Neuron (in vitro differentiated cells): ENCODE measurements around the gene PROSER3.

Experiments used
- H2AFZ ChIP-seq: one replicate; pipeline ENCODE4 v1.6.1; 2013; ENCODE audit warnings: low read depth, mild to moderate bottlenecking, inconsistent platforms, low read length, moderate library complexity
- H3K27me3 ChIP-seq: one replicate; pipeline ENCODE4 v1.6.1; 2013; ENCODE audit warnings: low read length; ENCODE audit not compliant: insufficient read depth
- H3K36me3 ChIP-seq: one replicate; pipeline ENCODE4 v1.6.1; 2013; ENCODE audit warnings: low read length; ENCODE audit not compliant: insufficient read depth
- H3K4me1 ChIP-seq: one replicate; pipeline ENCODE4 v1.6.1; 2013; ENCODE audit warnings: low read length; ENCODE audit not compliant: insufficient read depth
- H3K4me3 ChIP-seq: 2 replicates; pipeline ENCODE4 v1.5.1; 2013; ENCODE audit warnings: mild to moderate bottlenecking, low read length, moderate library complexity
- H3K9me3 ChIP-seq: one replicate; pipeline ENCODE4 v1.6.1; 2013; ENCODE audit warnings: low read length

PROSER3 gene

GRCh38 chr19:35774274-35775045 lies 16.5 kb downstream of the PROSER3 start:
- Histone ChIP-seq H3K4me1 (peaks cover 23% of the 10 kb centered on the region), H3K27me3 (no peaks in the 10 kb centered on the region), H2AFZ (no peak overlapping the region), H3K9me3 (no peaks in the 10 kb centered on the region), H3K36me3 (peaks cover 18% of the 10 kb centered on the region), H3K4me3 (peak overlapping the region; percentile 39)

DNA sequence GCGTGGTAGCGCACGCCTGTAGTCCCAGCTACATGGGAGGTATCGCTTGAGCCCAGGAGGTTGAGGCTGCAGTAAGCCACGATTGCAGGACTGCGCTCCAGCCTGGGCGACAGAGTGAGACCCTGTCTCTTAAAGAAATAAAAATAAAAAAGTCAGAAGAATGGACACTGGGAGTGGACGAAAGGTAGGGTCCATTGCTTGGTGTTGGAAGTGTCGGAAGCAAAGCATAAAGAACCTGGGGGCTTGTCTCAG lies 17.0 kb downstream of the PROSER3 start:
- Histone ChIP-seq H3K36me3 (peaks cover 20% of the 10 kb centered on the region), H2AFZ (no peak overlapping the region), H3K4me1 (peaks cover 23% of the 10 kb centered on the region), H3K4me3 (peak overlapping the region; percentile 39), H3K9me3 (no peaks in the 10 kb centered on the region), H3K27me3 (no peaks in the 10 kb centered on the region)

GRCh38 chr19:35775298-35776101 lies 17.5 kb downstream of the PROSER3 start, which contains the start of gene ARHGAP33:
ARHGAP33 (plus strand) TSS chr19:35775564; CDS start chr19:35775659, 95 bp downstream.
- Histone ChIP-seq H3K36me3 (peaks cover 25% of the 10 kb centered on the region), H3K9me3 (no peaks in the 10 kb centered on the region), H3K4me3 (peak within 1 kb of the TSS; percentile 81), H2AFZ (no peak within 1 kb of the TSS), H3K27me3 (no peaks in the 10 kb centered on the region), H3K4me1 (peaks cover 23% of the 10 kb centered on the region)

DNA sequence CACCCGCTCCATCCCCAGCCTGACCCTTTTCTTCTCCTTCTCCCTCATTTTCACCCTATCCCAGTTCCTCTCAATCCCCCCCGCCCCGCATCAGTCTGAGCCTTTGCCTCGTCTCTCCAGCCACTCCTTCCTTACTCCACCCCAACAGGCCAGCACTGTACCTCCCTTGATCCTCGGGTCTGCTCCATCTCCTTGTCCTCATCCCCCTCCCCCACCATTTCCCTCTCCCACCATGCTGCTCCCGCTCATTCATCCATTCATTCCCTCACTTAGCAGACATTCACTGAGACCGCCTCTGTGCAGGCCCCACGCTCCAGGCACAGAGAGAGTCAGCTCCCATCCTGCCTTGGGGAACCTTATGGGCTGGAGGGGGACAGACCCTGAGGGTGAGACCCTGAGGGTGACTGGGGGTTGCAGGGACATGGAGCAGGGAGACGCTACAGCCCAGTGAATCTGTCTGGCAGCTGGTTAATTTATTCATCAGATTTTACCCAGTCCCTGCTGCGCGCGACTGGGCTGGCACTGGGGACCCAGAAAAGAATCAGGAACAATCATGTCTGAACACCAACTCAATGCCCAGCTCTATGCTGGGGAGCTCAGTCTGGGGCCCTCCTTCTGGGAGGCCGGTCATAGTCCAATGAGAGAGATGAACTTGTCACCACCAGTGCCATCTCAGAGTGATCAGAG lies 18.3 kb downstream of the PROSER3 start:
- no peak overlapping the region for H2AFZ ChIP-seq
- H3K4me1 ChIP-seq: peaks cover 23% of the 10 kb centered on the region
- H3K4me3 ChIP-seq: peak overlapping the region; percentile 81
- H3K36me3 ChIP-seq: peaks cover 32% of the 10 kb centered on the region
- no peaks in the 10 kb centered on the region for H3K27me3 ChIP-seq
- H3K9me3 ChIP-seq: no peaks in the 10 kb centered on the region

GRCh38 chr19:35777086-35777841 lies 19.3 kb downstream of the PROSER3 start:
- Histone ChIP-seq H3K4me1 (peaks cover 23% of the 10 kb centered on the region), H2AFZ (no peak overlapping the region), H3K4me3 (no peak overlapping the region), H3K27me3 (no peaks in the 10 kb centered on the region), H3K9me3 (no peaks in the 10 kb centered on the region), H3K36me3 (peaks cover 42% of the 10 kb centered on the region)

DNA sequence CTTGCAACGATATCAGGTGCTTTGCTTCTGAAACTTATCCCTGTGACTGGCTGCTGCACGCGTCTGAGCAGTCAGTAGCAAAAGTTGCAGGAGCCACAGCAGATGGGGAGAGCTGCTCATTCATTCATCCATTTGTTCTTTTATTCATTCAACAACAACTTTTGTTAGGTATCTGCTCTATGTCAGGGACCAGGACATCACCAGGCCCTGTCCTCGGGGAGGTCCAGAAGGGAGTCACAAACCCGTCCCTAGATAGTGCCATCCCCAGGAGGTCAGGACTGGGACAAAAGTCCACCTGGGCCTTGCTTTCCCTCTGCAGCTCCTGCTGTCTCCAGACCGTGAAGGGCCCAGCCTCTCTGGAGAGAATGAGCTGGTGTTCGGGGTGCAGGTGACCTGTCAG lies 20.0 kb downstream of the PROSER3 start:
- Histone ChIP-seq H3K27me3 (no peaks in the 10 kb centered on the region), H3K36me3 (peaks cover 48% of the 10 kb centered on the region), H2AFZ (no peak overlapping the region), H3K4me3 (no peak overlapping the region), H3K4me1 (peaks cover 23% of the 10 kb centered on the region), H3K9me3 (no peaks in the 10 kb centered on the region)

DNA sequence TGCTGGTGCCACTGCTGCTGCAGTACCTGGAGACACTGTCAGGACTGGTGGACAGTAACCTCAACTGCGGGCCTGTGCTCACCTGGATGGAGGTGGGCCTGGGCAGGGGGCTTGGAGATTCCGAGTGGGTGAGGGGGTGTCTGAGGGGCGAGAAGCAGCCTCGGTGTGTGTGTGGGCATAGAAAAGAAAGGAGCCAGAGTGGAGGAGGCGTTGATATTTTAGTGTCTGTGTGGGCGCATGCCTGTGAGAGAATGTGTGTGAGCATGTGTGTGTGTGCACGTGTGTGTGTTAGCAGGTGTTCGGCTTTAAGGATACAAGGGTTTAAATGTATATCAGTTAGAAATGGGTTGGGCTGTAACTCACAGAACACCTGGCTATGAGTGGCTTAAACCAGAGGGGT lies 21.1 kb downstream of the PROSER3 start:
- Histone ChIP-seq H2AFZ (no peak overlapping the region), H3K4me1 (peaks cover 23% of the 10 kb centered on the region), H3K9me3 (no peaks in the 10 kb centered on the region), H3K36me3 (peaks cover 59% of the 10 kb centered on the region), H3K27me3 (no peaks in the 10 kb centered on the region), H3K4me3 (no peak overlapping the region)

GRCh38 chr19:35780058-35780457 lies 22.1 kb downstream of the PROSER3 start:
- Histone ChIP-seq H3K4me3 (no peak overlapping the region), H3K4me1 (peaks cover 17% of the 10 kb centered on the region), H3K36me3 (peaks cover 66% of the 10 kb centered on the region), H3K27me3 (no peaks in the 10 kb centered on the region), H3K9me3 (no peaks in the 10 kb centered on the region), H2AFZ (no peak overlapping the region)

DNA sequence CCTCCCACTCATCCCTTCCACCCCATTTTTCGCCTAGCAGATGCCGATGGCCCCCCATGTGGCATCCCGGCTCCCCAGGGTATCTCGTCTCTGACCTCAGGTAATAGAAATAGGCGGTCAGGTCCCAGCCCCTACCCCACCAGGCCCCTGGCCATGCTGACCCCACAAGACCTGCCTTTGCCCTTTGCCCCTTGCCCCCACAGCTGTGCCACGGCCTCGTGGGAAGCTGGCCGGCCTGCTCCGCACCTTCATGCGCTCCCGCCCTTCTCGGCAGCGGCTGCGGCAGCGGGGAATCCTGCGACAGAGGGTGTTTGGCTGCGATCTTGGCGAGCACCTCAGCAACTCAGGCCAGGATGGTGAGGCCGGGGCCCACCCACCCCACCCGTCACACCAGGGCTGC lies 22.7 kb downstream of the PROSER3 start:
- Histone ChIP-seq H3K27me3 (no peaks in the 10 kb centered on the region), H3K9me3 (no peaks in the 10 kb centered on the region), H3K4me3 (no peak overlapping the region), H2AFZ (no peak overlapping the region), H3K36me3 (peaks cover 69% of the 10 kb centered on the region), H3K4me1 (peaks cover 17% of the 10 kb centered on the region)

DNA sequence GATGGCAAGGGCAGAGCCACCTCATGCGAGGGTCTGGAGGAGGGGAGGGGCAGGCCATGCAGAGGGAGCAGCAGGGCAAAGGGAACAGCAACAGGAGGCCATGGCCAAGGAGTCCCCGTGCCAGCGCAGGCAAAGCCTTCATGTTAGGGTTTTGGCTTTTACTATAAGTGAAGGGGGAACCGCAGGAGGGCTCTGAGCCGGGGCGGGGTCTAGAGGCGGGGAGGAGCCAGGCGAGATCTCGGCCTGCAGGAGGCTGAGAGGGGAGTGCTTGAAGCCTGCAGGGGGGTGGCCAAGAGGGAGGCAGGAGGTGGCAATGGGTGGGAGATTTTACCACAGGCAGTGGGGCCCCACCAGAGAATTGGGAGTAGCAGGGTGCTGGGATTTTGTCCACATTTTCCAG lies 23.7 kb downstream of the PROSER3 start:
- peaks cover 10% of the 10 kb centered on the region for H3K4me1 ChIP-seq
- H3K4me3 ChIP-seq: no peak overlapping the region
- H3K27me3 ChIP-seq: no peaks in the 10 kb centered on the region
- H3K9me3 ChIP-seq: no peaks in the 10 kb centered on the region
- peaks cover 76% of the 10 kb centered on the region for H3K36me3 ChIP-seq
- H2AFZ ChIP-seq: no peak overlapping the region

GRCh38 chr19:35782589-35782988 lies 24.6 kb downstream of the PROSER3 start:
- H2AFZ ChIP-seq: no peak overlapping the region
- peaks cover under 1% of the 10 kb centered on the region for H3K4me1 ChIP-seq
- no peaks in the 10 kb centered on the region for H3K9me3 ChIP-seq
- H3K36me3 ChIP-seq: peaks cover 78% of the 10 kb centered on the region
- no peak overlapping the region for H3K4me3 ChIP-seq
- H3K27me3 ChIP-seq: no peaks in the 10 kb centered on the region

DNA sequence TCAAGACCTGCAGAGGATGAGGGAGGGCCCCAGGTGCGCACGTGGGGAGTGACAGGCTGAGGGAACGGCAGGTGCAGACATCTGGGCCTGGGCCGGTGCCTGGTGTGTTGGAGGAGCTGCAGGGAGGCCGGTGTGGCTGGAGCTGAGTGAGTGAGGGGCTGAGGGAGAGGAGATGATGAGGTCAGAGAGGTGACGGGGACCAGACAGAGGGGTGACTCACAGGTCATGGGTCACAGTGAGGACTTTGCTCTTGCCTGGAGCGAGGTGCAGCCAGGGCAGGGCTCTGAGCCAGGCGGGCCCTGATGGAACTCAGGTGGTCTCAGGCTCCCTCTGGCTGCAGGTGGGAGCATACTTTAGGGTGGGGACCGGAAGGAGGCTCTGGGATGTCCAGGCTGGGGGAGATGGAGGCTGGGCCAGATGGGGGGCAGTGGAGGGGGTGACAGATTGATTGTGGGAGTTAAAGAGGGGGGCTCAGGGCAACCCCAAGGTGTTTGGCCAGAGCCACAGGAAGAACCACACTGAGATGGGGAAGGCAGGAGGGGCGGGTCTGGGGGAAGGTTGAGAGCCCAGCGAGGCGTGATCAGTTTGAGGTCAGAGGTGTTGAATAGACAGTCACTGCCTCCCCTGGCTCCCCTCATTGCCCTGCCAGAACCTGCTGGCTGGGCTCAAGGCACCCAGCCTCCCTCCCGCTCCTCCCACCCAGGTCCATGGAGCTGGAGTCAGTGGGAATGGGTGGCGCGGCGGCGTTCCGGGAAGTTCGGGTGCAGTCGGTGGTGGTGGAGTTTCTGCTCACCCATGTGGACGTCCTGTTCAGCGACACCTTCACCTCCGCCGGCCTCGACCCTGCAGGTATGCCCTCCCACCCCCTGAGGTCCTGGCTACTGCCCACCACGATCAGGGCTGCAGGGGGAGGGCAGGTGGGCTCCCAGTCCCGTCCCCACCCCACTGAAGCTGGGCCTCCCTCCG lies 25.8 kb downstream of the PROSER3 start:
- Histone ChIP-seq H2AFZ (no peak overlapping the region), H3K36me3 (peaks cover 66% of the 10 kb centered on the region), H3K4me3 (no peak overlapping the region), H3K9me3 (no peaks in the 10 kb centered on the region), H3K27me3 (no peaks in the 10 kb centered on the region), H3K4me1 (no peaks in the 10 kb centered on the region)
